SU-DHL-6 (cell line): ENCODE data around the gene THBS2.

ENCODE experiments used
- CTCF ChIP-seq: fragments of 200-600 bp; sonication (generic); IDR thresholded peaks from one replicate; pipeline ENCODE4 v1.5.1; 2017; ENCODE audit warnings: antibody characterized with exemption, mild to moderate bottlenecking, low read length, moderate library complexity; ENCODE audit not compliant: insufficient read depth, poor library complexity, severe bottlenecking
- EZH2phosphoT487 ChIP-seq: fragments of 200-600 bp; sonication (generic), shearing (Covaris generic); conservative IDR thresholded peaks from 2 replicates; pipeline ENCODE4 v1.6.1; 2018; ENCODE audit warnings: mild to moderate bottlenecking, antibody characterized with exemption, low read length, moderate library complexity, mixed read lengths

GRCh38 chr6:169175360-169175887 lies 78.2 kb downstream of the THBS2 start:
- TF ChIP-seq CTCF (no peak), EZH2phosphoT487 (no peak)
